GM12872 (cell line): ENCODE measurements around the gene OTULIN.

Experiments used
- CTCF ChIP-seq: IDR thresholded peaks from 3 replicates; pipeline ENCODE4 v1.5.1; 2011; ENCODE audit warnings: low read depth, mild to moderate bottlenecking, low read length, moderate library complexity; ENCODE audit not compliant: insufficient read depth

The OTULIN gene

DNA sequence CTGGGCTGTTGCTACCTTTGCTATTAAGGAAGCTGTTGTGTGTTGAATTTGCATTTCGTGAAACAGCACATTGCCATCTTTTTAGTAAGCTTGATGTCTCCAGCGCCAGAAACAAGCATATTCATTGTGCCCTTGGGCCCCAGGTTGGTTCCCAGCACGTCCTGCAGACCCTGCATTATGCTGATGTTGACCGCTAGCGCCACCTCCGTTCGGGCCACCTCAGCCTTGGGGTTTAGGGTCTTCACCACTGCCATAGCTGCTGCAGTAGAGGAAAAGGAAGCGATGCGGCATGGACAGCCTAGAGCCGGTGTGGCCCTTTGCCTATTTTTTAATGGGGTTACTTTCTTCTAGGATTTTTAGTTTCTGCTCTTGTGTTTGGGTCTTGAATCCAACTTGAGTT is 23.8 kb upstream of the OTULIN start:
- no peak for TF ChIP-seq CTCF

DNA sequence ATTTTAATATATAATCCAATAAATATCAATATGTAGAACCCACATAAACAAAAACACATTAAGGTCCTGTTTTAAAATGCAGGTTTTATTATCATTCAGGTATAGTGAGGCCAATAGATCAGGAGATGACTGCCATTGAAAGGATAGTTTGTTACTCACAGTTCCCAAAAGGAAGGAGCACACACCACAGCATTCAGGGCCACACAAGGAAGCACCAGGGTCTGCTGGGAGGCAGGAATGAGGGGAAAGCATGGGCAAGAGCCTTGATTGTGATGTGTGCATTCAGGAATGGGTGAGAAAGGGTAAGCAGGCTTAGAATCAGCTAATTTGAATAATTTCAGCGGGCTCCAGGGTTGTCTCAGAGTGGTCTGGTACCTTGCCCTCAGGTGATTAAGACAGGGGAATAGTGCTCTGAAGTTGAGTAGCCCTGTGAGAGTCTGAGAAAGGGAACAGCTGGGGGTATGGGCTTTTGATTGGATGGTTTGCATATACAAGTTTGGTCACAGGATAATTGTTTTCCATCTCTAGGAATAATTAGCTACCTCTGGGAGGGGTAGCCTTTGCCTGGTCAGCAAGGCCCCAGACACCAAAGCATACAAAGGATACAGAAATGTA is 19.8 kb upstream of the OTULIN start:
- no peak for TF ChIP-seq CTCF

DNA sequence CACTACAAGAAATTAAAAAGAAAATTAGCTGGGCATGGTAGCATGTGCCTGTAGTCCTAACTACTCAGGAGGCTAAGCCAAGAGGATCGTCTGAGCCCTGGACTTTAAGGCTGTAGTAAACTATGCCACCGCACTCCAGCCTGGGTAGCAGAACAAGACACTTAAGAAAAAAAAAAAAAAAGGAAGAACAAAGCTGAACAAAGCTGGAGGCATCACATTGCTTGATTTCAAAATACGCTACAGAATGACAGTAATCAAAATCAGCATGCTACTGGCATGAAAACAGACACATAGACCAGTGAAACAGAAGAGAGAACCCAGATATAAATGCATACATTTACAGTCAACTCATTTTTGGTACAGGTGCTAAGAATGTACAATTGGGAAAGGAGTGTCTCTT is 14.5 kb upstream of the OTULIN start:
- TF ChIP-seq CTCF = no peak

DNA sequence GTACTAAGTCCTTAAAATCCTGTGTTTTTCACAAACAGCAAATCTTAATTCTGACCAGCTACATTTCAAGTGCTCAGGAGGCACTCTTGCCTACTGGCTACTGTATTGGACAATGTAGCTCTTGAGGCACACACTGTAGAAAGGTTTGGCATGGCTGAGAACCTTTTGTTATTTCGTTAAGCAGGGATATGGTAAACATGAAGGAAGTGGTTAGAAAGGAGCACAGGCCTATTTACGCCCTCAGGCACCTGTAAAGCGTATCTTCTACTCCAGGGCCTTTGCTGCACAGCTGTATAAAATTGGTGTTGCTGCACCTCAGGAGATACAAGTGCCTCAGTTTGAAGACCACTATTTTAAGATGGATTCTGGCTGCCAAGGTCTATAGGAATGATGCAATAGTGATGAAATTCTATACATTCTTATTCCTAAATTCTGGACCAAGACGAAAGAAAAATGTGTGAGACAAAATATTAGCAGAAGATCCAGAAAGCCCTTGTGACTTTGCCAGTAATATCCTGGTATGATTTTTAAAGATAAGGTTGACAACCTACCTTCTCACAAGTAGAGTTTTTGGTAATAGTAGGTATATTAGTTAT is 9.3 kb upstream of the OTULIN start:
- no peak for TF ChIP-seq CTCF

DNA sequence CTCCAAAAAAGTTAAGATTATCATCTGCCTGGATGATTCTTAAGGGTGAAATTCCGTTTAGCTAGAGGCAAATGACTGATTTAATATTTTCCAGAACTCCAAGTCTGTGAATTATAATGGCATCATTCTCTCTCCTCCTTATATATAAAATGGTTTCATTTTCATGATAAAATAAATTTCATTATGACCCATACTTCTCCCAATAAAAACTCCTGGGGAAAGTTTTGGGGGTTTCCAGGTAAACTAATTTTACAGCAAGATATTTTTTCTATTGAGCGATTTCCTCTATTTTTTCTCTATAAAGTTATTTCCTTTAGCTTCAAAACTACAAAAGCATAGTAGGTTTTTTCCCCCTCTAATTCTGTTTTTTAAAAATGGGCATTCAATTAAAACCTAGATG is 7.6 kb upstream of the OTULIN start:
- TF ChIP-seq CTCF = no peak

DNA sequence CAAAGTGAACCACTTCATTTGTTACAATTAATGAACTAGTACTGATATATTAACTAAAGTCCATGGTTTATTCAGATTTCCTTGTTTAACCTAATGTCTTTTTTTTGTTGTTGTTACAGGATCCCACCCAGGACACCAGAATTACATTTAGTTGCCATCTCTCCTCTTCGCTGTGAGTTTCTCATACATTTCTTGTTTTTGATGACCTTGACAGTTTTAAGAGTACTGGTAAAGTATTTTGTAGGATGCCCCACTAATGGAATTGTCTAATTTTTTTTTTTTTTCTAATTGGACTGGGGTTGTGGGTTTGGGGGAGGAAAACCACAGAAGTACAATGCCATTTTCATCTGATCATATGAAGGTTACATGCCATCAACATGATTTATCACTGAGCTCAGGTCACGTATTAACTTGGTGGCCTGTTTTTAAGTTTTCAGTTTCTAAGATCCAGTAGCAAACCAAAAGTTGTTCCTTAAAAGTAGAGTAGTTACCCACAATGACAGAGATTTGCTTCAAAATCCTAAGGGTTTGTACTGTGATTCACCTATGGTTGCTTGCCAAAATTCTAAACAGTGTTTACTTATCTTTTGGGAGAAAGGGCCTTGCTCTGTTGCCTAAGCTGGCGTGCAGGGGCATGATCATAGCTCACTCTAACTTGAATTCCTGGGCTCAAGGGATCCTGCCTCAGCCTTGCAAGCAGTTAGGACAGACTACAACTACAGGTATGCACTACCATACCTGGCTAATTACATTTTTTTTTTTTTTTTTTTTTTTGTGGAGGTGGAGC is 4.5 kb upstream of the OTULIN start:
- TF ChIP-seq CTCF = no peak

DNA sequence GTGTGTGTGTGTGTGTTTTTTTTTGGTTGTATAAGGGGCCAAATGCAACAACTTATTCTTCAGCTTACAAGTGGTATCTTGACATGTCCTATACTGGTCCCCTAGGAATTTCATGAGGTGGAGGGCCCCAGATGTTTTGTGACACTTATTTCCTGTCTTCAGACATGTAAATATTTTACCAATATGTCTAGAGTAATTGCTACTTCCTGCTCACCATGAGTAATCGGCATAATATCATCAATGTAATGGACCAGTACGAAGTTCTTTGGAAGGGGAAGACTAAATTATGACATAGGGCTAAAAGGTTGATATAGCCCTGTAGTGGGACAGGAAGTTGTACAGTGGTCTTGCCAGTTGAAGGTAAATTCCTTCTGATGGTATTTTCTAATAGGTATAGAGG is 3.7 kb upstream of the OTULIN start:
- TF ChIP-seq CTCF = no peak
